ENCODE measurements around the gene TTC7B. TPM values are rescaled to one million over a fixed set of nuclear protein-coding genes. Genes with fewer than 3 reads are reported as not detected.

Gene TTC7B
- total and polyA plus RNA-seq, 2 of the 13 experiments (the other 11 are each of a cell fraction or from before 2014, with no cell fraction given): 1.3 to 3.2 TPM

DNA sequence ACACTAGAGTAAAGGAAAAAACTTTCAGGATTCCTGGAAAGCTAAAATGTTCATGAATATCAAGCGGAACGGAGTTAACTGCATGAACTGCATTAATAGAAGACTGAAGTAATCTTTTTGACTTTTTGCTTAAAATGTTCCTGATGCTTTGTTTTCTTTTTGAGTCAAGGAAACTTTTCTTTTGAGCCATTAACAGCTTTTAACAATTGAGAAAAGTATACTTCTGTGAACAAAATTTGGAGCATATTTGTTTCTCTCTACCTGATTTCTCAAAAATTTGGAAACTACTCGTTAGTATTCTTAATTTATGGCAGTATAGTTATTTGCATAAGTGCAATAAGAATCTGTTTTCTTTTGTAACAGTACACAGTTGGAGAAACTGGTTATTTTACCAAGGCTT, 340.9 kb downstream of the TTC7B start (continued):
- TF ChIP-seq, protein P1, sequence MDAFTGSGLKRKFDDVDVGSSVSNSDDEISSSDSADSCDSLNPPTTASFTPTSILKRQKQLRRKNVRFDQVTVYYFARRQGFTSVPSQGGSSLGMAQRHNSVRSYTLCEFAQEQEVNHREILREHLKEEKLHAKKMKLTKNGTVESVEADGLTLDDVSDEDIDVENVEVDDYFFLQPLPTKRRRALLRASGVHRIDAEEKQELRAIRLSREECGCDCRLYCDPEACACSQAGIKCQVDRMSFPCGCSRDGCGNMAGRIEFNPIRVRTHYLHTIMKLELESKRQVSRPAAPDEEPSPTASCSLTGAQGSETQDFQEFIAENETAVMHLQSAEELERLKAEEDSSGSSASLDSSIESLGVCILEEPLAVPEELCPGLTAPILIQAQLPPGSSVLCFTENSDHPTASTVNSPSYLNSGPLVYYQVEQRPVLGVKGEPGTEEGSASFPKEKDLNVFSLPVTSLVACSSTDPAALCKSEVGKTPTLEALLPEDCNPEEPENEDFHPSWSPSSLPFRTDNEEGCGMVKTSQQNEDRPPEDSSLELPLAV (CRISPR knock-in tag; conservative IDR thresholded peaks at IDR 0.05; ENCODE audit: low read depth): no peak
- TF ChIP-seq ZNF292 (CRISPR knock-in tag; IDR thresholded peaks at IDR 0.05; ENCODE audit: borderline replicate concordance, low read depth) (no peak), ZNF513 (CRISPR knock-in tag; conservative IDR thresholded peaks at IDR 0.05) (no peak), HNRNPK (IDR thresholded peaks at IDR 0.05; ENCODE audit: low read depth, low read length, poor library complexity, severe bottlenecking) (no peak)
- TF ChIP-seq, protein P2, sequence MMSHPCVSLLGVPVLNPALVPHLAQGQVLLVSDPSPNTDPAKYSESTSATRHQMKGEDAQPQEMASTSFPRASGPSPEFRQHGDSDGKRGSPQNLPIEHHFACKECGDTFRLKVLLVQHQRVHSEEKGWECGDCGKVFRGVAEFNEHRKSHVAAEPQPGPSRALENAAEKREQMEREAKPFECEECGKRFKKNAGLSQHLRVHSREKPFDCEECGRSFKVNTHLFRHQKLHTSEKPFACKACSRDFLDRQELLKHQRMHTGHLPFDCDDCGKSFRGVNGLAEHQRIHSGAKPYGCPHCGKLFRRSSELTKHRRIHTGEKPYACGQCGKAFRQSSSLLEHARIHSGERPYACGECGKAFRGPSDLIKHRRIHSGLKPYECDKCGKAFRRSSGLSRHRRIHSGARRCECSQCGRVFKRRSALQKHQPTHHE (CRISPR knock-in tag; IDR thresholded peaks at IDR 0.05; ENCODE audit: borderline replicate concordance): no peak
- TF ChIP-seq, protein P3, sequence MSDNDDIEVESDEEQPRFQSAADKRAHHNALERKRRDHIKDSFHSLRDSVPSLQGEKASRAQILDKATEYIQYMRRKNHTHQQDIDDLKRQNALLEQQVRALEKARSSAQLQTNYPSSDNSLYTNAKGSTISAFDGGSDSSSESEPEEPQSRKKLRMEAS (IDR thresholded peaks at IDR 0.05): no peak

Other genes starting within 250 kb of the TTC7B start
- 0.58 and 0.65 TPM in 2 replicates for gene RPS6KA5, start 244.2 kb upstream of the TTC7B start, total RNA-seq (2016; rRNA removed; fragmentation: Illumina TruSeq; extraction: Trizol)
- 0.40 and 0.50 TPM in 2 replicates for gene RPS6KA5, start 244.2 kb upstream of the TTC7B start, polyA plus RNA-seq (2011; rRNA removed)